ENCODE data around the gene USH2A. TPM values are rescaled to one million over a fixed set of nuclear protein-coding genes. Genes with fewer than 3 reads are reported as not detected.

USH2A gene
- total and polyA plus RNA-seq, 12 donors: 0.03 to 1.9 (median 0.16) TPM; not detected in 3

GRCh38 chr1:216387782-216388181 is 35.5 kb downstream of the USH2A start:
- H3K9me3 ChIP-seq (replicated peaks in 1 of 3): no peaks in the 10 kb centered on the region
- H3K36me3 ChIP-seq (replicated peaks in 1 of 2): no peaks in the 10 kb centered on the region
- TF ChIP-seq POLR2A (IDR thresholded peaks at IDR 0.05) (no peak), CTCF (IDR thresholded peaks at IDR 0.05) (no peak)
- H3K27me3 ChIP-seq: no peaks in the 10 kb centered on the region
- intact Hi-C loops (cut with DNase I): no loop called here
- 63 to 77% (median 72%) methylated on average over 2 of the region's 2 CpGs for WGBS, 4 donors
- no peak for DNase-seq
- H3K27ac ChIP-seq: no peak overlapping the region
- H3K4me3 ChIP-seq: no peak overlapping the region
- no peaks in the 10 kb centered on the region for H3K4me1 ChIP-seq (replicated peaks in 1 of 2)

DNA sequence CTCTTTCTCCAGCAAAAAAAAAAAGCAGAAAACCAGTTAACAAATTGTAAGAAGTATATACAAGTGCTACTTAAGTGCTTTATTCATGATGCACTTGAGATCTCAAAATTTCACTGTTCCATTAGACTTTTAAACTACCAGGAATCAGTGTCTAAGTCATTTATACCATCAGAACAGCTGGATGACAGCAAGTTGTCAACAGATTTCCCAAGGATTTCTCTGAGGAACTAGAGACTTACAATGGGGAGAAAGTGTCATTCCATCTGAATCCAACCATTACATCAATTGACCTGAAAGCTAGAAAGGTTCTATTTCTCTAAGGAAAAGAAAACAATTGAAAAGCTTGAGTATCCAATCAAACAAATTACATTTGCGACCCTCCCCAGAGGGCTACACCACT is 43.8 kb downstream of the USH2A start:
- Histone ChIP-seq H3K4me1 (replicated peaks in 1 of 2) (no peaks in the 10 kb centered on the region), H3K4me3 (no peak overlapping the region), H3K27ac (no peak overlapping the region), H3K9me3 (replicated peaks in 1 of 3) (no peaks in the 10 kb centered on the region), H3K27me3 (no peaks in the 10 kb centered on the region), H3K36me3 (replicated peaks in 1 of 2) (no peaks in the 10 kb centered on the region)
- WGBS, 4 donors: 51 to 88% (median 73%) methylated on average over 1 of the region's 1 CpG
- intact Hi-C loops (cut with DNase I): no loop called here
- DNase-seq: no peak
- no peak for TF ChIP-seq POLR2A (IDR thresholded peaks at IDR 0.05)

DNA sequence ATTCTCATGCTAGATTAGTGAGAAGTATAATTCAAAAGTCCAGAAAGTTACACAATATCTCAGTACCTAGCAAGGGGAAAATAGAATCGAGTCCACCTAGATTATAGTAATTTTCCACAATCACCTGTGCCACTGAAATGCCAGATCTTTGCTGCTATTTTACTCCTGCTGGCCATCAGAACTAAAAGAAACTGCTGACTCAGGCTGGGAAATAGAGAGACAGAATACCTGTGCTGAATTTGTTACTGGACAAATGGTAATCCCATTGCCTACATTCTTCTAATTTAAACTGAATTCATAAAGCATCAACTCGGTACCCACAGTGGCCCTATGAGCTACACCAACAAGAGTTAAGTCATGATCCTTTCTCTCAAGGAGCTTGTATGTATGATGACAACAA is 55.0 kb downstream of the USH2A start:
- no peak for DNase-seq
- 77 to 85% (median 81%) methylated on average over 2 of the region's 2 CpGs for WGBS, 4 donors
- TF ChIP-seq CTCF (IDR thresholded peaks at IDR 0.05) (no peak), POLR2A (IDR thresholded peaks at IDR 0.05) (no peak)
- Histone ChIP-seq H3K36me3 (replicated peaks in 1 of 2) (no peaks in the 10 kb centered on the region), H3K4me1 (replicated peaks in 1 of 2) (no peaks in the 10 kb centered on the region), H3K27ac (no peak overlapping the region), H3K4me3 (no peak overlapping the region), H3K27me3 (no peaks in the 10 kb centered on the region), H3K9me3 (replicated peaks in 1 of 3) (no peaks in the 10 kb centered on the region)
- intact Hi-C loops (cut with DNase I): no loop called here

GRCh38 chr1:216366979-216367378 is 56.3 kb downstream of the USH2A start:
- no peaks in the 10 kb centered on the region for H3K27me3 ChIP-seq
- intact Hi-C loops (cut with DNase I): no loop called here
- DNase-seq: no peak
- H3K9me3 ChIP-seq (replicated peaks in 1 of 3): no peaks in the 10 kb centered on the region
- H3K4me3 ChIP-seq: no peak overlapping the region
- no peaks in the 10 kb centered on the region for H3K4me1 ChIP-seq (replicated peaks in 1 of 2)
- H3K27ac ChIP-seq: no peak overlapping the region
- TF ChIP-seq CTCF (IDR thresholded peaks at IDR 0.05) (no peak), POLR2A (IDR thresholded peaks at IDR 0.05) (no peak)
- H3K36me3 ChIP-seq (replicated peaks in 1 of 2): no peaks in the 10 kb centered on the region

DNA sequence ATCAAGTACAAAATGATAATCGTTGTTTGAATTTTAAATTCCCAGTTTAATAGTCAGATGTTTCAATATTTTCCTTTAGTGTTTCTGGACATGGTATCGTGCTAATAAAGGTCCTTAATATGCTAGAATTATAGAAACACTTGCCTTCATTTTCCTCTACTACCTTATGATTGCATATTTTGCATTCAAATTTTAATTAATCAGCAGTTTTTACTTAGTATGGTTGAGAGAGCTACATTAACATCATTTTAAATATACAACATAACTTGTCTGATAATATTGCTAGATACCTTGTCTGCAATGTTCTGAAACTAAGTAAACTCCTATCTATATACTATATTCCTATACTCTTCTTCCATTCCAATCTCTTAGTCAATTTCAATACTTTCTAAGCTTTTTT is 66.3 kb downstream of the USH2A start:
- Histone ChIP-seq H3K4me3 (no peak overlapping the region), H3K4me1 (replicated peaks in 1 of 2) (no peaks in the 10 kb centered on the region), H3K27ac (no peak overlapping the region), H3K36me3 (replicated peaks in 1 of 2) (no peaks in the 10 kb centered on the region), H3K9me3 (replicated peaks in 1 of 3) (peaks cover 0 to 8% (median 0%) of the 10 kb centered on the region in 3 donors), H3K27me3 (no peaks in the 10 kb centered on the region)
- no peak for DNase-seq
- WGBS, 4 donors: 76 to 80% (median 80%) methylated on average over 2 of the region's 2 CpGs
- TF ChIP-seq POLR2A (IDR thresholded peaks at IDR 0.05): no peak
- no peak for TF ChIP-seq CTCF (IDR thresholded peaks at IDR 0.05)
- intact Hi-C loops (cut with DNase I): no loop called here

Measured in adrenal gland (tissue), 12 donors.